ENCODE measurements around the gene DNASE1L1. TPM values are rescaled to one million over a fixed set of nuclear protein-coding genes. Genes with fewer than 3 reads are reported as not detected.

The DNASE1L1 gene
- total RNA-seq, 1 experiment from 2014 or later, result 16.2 TPM

DNA sequence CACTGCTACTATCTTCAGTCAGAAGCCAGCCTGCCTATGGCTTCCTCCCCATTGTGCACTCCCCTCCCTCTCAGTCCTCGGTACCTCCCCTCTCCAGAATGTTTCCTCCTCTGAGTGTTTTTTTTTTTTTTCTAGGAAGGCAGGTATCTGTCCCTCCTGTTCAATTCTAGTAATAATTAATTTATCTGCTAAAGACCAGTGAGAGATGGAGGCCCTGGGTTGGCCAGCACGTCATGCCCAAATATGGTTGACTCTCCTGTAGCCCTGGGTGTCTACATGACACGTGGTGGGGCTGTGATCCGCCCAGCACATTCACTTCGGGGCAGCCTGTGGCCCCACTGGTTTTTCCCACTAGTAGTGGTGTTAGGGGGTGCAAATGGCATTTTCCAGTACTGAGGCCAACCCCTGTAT, 36.4 kb downstream of the DNASE1L1 start:
- POLR2A ChIA-PET, result interaction anchor here (1.1 to 2.0 kb wide), 5 partner anchors 8 to 118 kb away, joined by 4 to 10 read pairs (median 7); partner anchors contain the start of genes RPL10 and SLC10A3
- H3K27ac Mint-ChIP-seq, result no peak overlapping the region
- peaks cover 11% of the 10 kb centered on the region for H3K4me1 Mint-ChIP-seq
- ATAC-seq (no peak), DNase-seq (ENCODE audit: low spot score) (no peak)
- CTCF ChIA-PET, result interaction anchor here (0.5 to 3.0 kb wide), 24 partner anchors 10 to 425 kb away, joined by 3 to 43 read pairs (median 6); partner anchors contain the start of genes ATP6AP1, DNASE1L1, IKBKG and PLXNA3
- H3K27me3 Mint-ChIP-seq (ENCODE audit: low read depth), result peaks cover 11% of the 10 kb centered on the region
- peak overlapping the region; percentile 56 for H3K4me3 Mint-ChIP-seq
- H3K9me3 Mint-ChIP-seq, result no peaks in the 10 kb centered on the region
- TF ChIP-seq ZNF219 (CRISPR knock-in tag; IDR thresholded peaks at IDR 0.05; ENCODE audit: borderline replicate concordance), result no peak
- TF ChIP-seq ZNF232 (CRISPR knock-in tag; IDR thresholded peaks at IDR 0.05), result no peak
- TF ChIP-seq MXD4 (CRISPR knock-in tag; IDR thresholded peaks at IDR 0.05; ENCODE audit: borderline replicate concordance), result no peak
- TF ChIP-seq, protein P1, sequence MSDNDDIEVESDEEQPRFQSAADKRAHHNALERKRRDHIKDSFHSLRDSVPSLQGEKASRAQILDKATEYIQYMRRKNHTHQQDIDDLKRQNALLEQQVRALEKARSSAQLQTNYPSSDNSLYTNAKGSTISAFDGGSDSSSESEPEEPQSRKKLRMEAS (CRISPR knock-in tag; IDR thresholded peaks at IDR 0.05), result no peak
- TF ChIP-seq TP53 (CRISPR knock-in tag; IDR thresholded peaks at IDR 0.05), result no peak
- no peak for TF ChIP-seq ZSCAN18 (CRISPR knock-in tag; IDR thresholded peaks at IDR 0.05)
- TF ChIP-seq USF2 (CRISPR knock-in tag; IDR thresholded peaks at IDR 0.05), result no peak
- TF ChIP-seq ATF3 (CRISPR knock-in tag; conservative IDR thresholded peaks at IDR 0.05), result no peak
- TF ChIP-seq IRF2 (CRISPR knock-in tag; IDR thresholded peaks at IDR 0.05; ENCODE audit: borderline replicate concordance, low read depth), result no peak
- no peak for TF ChIP-seq CDX4 (CRISPR knock-in tag; IDR thresholded peaks at IDR 0.05; ENCODE audit: borderline replicate concordance)
- TF ChIP-seq ZNF396 (CRISPR knock-in tag; IDR thresholded peaks at IDR 0.05; ENCODE audit: borderline replicate concordance), result no peak
- TF ChIP-seq OVOL2 (CRISPR knock-in tag; IDR thresholded peaks at IDR 0.05; ENCODE audit: borderline replicate concordance), result no peak
- H3K36me3 Mint-ChIP-seq, result peaks cover 10% of the 10 kb centered on the region

- ATAC-seq (no peak), DNase-seq (ENCODE audit: low spot score) (peak; percentile 23)
- Mint-ChIP-seq H3K4me1 (peaks cover 11% of the 10 kb centered on the region), H3K27ac (no peak overlapping the region), H3K4me3 (peak overlapping the region; percentile 56), H3K36me3 (peaks cover 16% of the 10 kb centered on the region), H3K9me3 (no peaks in the 10 kb centered on the region), H3K27me3 (ENCODE audit: low read depth) (peaks cover 7% of the 10 kb centered on the region)
- ChIA-PET POLR2A (no interaction called here), CTCF (no interaction called here)
- TF ChIP-seq TCF7 (CRISPR knock-in tag; IDR thresholded peaks at IDR 0.05; ENCODE audit: low read depth) (no peak), HMGXB4 (CRISPR knock-in tag; IDR thresholded peaks at IDR 0.05) (no peak), NR3C1 (CRISPR knock-in tag; conservative IDR thresholded peaks at IDR 0.05; ENCODE audit: low read depth) (no peak), RORB (CRISPR knock-in tag; IDR thresholded peaks at IDR 0.05) (no peak), HMGA2 (CRISPR knock-in tag; IDR thresholded peaks at IDR 0.05) (no peak), FOXJ3 (CRISPR knock-in tag; IDR thresholded peaks at IDR 0.05; ENCODE audit: borderline replicate concordance) (no peak), ZBTB43 (CRISPR knock-in tag; IDR thresholded peaks at IDR 0.05) (no peak), ATF3 (CRISPR knock-in tag; conservative IDR thresholded peaks at IDR 0.05) (no peak), FOXK1 (CRISPR knock-in tag; IDR thresholded peaks at IDR 0.05) (no peak), MXD4 (CRISPR knock-in tag; IDR thresholded peaks at IDR 0.05; ENCODE audit: borderline replicate concordance) (no peak), ZSCAN18 (CRISPR knock-in tag; IDR thresholded peaks at IDR 0.05) (no peak), KAT7 (CRISPR knock-in tag; IDR thresholded peaks at IDR 0.05; ENCODE audit: borderline replicate concordance) (no peak)
- TF ChIP-seq, protein P2, sequence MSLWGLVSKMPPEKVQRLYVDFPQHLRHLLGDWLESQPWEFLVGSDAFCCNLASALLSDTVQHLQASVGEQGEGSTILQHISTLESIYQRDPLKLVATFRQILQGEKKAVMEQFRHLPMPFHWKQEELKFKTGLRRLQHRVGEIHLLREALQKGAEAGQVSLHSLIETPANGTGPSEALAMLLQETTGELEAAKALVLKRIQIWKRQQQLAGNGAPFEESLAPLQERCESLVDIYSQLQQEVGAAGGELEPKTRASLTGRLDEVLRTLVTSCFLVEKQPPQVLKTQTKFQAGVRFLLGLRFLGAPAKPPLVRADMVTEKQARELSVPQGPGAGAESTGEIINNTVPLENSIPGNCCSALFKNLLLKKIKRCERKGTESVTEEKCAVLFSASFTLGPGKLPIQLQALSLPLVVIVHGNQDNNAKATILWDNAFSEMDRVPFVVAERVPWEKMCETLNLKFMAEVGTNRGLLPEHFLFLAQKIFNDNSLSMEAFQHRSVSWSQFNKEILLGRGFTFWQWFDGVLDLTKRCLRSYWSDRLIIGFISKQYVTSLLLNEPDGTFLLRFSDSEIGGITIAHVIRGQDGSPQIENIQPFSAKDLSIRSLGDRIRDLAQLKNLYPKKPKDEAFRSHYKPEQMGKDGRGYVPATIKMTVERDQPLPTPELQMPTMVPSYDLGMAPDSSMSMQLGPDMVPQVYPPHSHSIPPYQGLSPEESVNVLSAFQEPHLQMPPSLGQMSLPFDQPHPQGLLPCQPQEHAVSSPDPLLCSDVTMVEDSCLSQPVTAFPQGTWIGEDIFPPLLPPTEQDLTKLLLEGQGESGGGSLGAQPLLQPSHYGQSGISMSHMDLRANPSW (CRISPR knock-in tag; conservative IDR thresholded peaks at IDR 0.05; ENCODE audit: low read depth), result no peak
Measured at GRCh38 chrX:154371789-154372300, 37.2 kb downstream of the DNASE1L1 start.

All from WTC11 (cell line).